GM23338 (cell line): ENCODE results near the gene CCDC146. TPM values are rescaled to one million over a fixed set of nuclear protein-coding genes. Genes with fewer than 3 reads are reported as not detected.

Source experiments
- CTCF ChIP-seq, 2 experiments: fragments of 200-600 bp in 1 of 2; sonication (generic) in 1 of 2; conservative IDR thresholded peaks; 2 replicates each; pipeline versions ENCODE4 v1.5.1 to v1.6.1; 2016 to 2017; ENCODE audit warnings: antibody characterized with exemption in 2 of 2, low read depth in 2 of 2, mild to moderate bottlenecking in 2 of 2, moderate library complexity in 1 of 2
- EZH2 ChIP-seq: fragments of 200-600 bp; sonication (generic); IDR thresholded peaks from one replicate; pipeline ENCODE4 v1.8.0; 2017; ENCODE audit warnings: antibody characterized with exemption, mild to moderate bottlenecking, low read depth; ENCODE audit not compliant: unreplicated experiment
- EZH2phosphoT487 ChIP-seq: fragments of 200-600 bp; sonication (generic); IDR thresholded peaks from one replicate; pipeline ENCODE4 v1.8.1; 2018; ENCODE audit warnings: antibody characterized with exemption; ENCODE audit not compliant: unreplicated experiment
- JUNB ChIP-seq: IDR thresholded peaks from one replicate; pipeline ENCODE4 v1.6.1; 2016; ENCODE audit warnings: antibody characterized with exemption; ENCODE audit not compliant: unreplicated experiment
- NANOG ChIP-seq: IDR thresholded peaks from 2 replicates; pipeline ENCODE4 v1.6.1; 2016; ENCODE audit warnings: antibody characterized with exemption, borderline replicate concordance
- REST ChIP-seq: IDR thresholded peaks from one replicate; pipeline ENCODE4 v1.6.1; 2018; ENCODE audit warnings: antibody characterized with exemption; ENCODE audit not compliant: unreplicated experiment
- STAT1 ChIP-seq: IDR thresholded peaks from one replicate; pipeline ENCODE4 v1.6.1; 2016; ENCODE audit warnings: antibody characterized with exemption; ENCODE audit not compliant: unreplicated experiment
- ZNF114 ChIP-seq: fragments of 250-450 bp; sonication (Bioruptor Pico); IDR thresholded peaks from 2 replicates; pipeline ENCODE4 v1.5.0; 2020; ENCODE audit warnings: mild to moderate bottlenecking, moderate library complexity
- ZNF331 ChIP-seq: fragments of 250-450 bp; sonication (Bioruptor Pico); IDR thresholded peaks from 2 replicates; pipeline ENCODE4 v1.5.0; 2020; ENCODE audit warnings: low read depth, mild to moderate bottlenecking, moderate library complexity
- ZNF462 ChIP-seq: fragments of 250-450 bp; sonication (Bioruptor Pico); IDR thresholded peaks from 2 replicates; pipeline ENCODE4 v1.5.0; 2020; ENCODE audit warnings: mild to moderate bottlenecking, moderate library complexity
- polyA plus RNA-seq: library from polyadenylated mRNA; unstranded; fragments of >200 nt; fragmentation: Nextera tagmentation; extraction: Ambion mirVana; gene quantifications from 2 replicates; pipeline ENCODE4 v1.2.1, GENCODE V29; 2016
- total RNA-seq: library from RNA; depleted of rRNA; stranded (reverse); fragments of >200 nt; shearing (Covaris generic); gene quantifications from 2 replicates; pipeline ENCODE4 v1.2.3, GENCODE V29; 2014

CCDC146 gene
- total and polyA plus RNA-seq, 2 experiments from 2014 or later, result 0.35 to 0.74 TPM

GRCh38 chr7:77270094-77270480 lies 147.7 kb downstream of the CCDC146 start (continued):
- TF ChIP-seq ZNF462 (CRISPR knock-in tag) (no peak), STAT1 (no peak), ZNF114 (CRISPR knock-in tag) (no peak), JUNB (no peak), EZH2phosphoT487 (no peak), REST (no peak), ZNF331 (no peak), CTCF (conservative IDR thresholded peaks at IDR 0.05; ENCODE audit: low read depth in 2 of 2) (no peak), NANOG (no peak), EZH2 (no peak)
